GM18520 (cell line): ENCODE measurements around the gene LAMTOR5.

ENCODE experiments used
- ATAC-seq: cut with Tn5 transposase; IDR thresholded peaks from one replicate; pipeline ENCODE4 v1.9.1; 2021; ENCODE audit not compliant: unreplicated experiment

LAMTOR5 gene

DNA sequence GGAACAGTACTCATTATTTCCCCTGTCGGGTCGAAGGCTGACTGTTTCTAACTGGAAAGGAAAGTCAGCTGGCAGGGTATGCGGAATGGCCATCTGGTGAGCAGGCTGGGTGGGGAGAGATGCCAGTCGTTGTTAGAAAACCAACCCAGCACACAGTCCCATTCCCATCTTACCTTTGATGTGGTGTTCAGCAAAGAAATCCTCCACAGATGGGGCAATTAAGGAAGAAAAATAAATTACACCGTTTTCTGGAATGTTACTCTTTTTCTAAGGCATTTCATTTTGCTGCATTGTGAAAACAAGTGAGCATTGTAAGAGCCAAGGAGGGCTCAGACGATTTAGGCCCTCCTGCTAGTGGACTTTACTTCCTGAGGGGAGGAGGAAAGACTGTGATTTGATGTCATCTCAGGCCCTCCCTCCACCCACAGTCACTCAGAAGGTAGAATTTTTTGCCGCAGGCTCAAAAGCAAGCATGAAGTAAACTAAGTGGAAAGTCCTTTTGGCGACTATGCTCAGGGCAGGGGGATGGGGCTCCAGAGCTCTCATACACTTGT, 16.7 kb downstream of the LAMTOR5 start, which contains the start of gene SLC16A4:
SLC16A4 (minus strand) TSS at position 335 of the 554 bp plus-strand sequence. CDS start 1,703 bp downstream, outside the sequence.
- ATAC-seq, result no peak

DNA sequence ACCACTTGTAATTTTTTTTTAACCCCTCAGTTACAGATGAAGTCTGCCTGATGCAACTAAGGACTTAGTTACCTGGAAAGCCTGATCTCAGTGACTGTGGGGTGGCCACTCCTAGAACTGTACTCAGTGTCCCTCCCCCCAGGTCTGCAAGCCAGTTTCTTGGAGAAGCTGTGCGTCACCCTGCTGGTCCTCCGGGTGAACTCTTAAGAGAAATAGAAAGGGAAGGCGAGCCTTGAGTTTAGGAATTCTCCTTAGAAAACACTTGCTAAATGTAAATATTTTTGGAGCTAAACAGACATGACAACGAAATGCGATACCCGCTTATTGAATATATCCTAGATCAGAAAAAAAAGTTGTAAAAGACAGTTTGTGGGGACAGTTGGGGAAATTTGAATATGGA, 17.4 kb downstream of the LAMTOR5 start:
- no peak for ATAC-seq

DNA sequence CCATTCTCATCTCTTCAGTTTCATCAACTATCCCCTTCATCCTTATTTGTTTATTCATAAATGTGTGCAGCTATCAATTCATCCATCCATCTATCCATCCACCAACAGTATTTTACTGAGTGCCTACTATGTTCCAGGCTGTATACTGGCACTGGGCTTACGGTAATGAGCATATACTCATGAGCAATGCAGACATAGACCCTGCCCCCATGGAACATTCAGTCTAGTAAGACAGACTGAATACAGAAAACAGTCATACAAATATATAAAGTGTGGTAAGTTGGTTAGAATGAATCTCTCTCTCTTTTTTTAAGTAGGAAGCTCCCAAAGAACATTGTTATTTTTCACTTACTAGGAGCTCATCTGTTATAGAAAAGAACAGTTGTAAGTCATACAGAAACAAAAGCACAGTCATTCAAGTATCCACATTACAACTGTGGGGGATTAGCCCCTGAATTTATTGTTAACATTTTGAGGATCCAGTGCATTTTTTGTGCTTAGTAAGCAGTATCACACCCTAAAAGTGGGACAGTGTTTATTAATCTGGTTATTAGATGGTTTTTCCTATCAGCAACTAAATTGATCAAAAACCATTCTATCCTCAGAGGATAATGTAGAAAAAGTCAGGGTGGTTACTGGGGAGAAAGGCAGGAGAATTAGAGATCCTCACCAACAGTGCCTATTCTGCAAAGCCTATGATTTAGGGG, 20.3 kb downstream of the LAMTOR5 start:
- ATAC-seq, result no peak

DNA sequence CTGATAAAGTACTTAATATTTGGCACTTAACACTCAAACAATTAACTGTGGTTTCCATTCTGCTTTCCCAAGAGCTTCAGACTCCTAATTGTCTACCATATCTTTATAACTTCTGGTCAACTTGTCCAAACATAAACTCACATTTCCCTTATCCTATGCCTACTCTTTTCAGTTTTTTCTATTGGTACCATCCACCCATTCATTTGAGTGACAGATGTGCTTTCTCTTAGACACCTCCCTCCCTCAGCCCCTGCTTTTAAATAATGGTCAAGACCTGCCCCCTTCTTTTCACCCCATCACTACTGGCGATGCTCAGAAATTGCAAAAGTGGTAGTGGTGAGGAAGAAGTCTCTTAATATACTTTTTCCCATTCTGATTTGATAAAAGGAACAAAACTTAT, 22.1 kb downstream of the LAMTOR5 start:
- ATAC-seq, result no peak

DNA sequence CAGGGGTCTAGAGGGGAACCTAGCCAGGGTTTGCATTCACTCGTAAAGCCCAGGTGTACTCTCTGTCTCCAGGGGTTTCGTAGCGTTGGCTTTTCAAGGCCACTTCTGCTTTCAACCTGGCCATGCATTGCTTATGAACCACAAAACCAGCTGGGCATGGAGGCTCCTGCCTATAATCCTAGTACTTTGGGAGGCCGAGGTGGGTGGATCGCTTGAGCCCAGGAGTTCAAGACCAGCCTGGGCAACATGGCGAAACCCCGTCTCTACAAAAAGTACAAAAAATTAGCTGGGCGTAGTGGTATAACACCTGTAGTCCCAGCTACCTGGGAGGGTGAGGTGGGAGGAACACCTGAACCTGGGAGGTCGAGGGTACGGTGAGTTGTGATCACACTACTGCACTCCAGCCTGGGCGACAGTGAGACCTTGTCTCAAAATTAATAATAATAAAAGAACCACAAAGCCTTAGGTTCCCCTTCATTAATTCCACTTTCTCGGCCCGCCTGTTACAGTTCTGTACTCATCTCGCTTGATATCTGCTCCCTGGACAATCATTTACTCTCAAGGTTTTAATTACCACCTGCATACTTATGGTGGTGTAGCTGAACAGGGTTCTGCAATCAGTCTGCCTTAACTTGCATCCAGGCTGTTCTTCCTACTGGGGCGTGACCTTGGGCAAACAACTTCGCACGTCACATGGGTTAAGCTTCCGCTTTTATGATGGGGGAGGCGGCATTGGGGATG, 22.7 kb downstream of the LAMTOR5 start:
- no peak for ATAC-seq

DNA sequence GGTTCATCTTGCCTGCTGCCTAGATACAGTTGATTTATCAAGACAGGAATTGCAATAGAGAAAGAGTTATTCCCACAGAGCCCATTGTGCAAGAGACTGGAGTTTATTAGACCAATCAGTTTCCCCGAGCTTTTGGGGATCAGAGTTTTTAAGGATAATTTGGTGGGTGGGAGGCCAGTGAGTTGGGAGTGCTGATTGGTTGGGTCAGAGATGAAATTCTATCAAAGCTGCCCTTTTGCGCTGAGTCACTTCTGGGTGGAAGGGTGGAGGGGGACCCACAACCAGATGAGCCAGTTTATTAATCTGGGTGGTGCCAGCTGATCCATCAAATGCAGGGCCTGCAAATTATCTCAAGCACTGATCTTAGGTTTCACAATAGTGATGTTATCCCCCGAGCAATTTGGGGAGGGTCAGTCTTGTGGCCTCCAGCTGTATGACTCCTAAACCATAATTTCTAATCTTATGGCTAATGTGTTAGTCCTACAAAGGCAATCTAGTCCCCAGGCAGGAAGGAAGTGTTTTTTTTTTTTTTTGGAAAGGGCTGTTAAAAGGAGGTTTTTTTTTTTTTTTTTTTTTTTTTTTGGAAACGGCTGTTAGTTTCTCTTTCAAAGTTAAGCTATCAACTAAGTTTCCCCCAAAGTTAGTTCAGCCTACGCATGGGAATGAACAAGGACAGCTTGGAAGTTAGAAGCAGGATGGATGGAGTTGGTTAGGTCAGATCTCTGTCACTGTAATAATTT, 24.1 kb downstream of the LAMTOR5 start:
- ATAC-seq, result no peak

DNA sequence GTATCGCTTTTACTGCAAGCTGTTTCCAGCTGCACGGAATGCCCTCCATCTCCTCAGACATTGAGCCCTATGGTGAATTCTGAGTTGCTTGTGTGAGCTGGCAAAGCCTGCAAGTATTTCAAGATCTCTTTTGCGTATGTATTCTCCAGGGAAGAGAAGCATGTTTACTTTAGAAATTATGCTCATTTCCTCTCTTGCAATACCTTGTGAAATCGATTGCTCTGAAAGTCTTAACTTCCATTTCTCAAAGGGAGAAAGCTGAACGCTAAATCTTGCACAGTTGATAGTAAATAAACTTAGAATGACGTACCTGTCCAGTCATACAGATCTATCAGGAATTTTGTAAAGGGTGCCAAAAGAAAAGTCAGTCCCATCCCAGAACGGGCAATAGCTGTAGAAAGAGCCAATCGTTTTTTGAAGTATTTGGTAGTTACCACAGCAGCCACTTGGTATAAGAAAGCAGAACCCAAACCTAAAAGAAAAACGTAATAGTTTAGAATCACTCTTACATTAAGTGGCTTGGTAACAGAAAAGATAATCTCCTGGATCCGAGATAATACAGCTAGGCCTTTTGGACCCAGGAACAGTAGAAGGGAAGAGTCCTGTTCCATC, 26.7 kb downstream of the LAMTOR5 start:
- ATAC-seq, result no peak

DNA sequence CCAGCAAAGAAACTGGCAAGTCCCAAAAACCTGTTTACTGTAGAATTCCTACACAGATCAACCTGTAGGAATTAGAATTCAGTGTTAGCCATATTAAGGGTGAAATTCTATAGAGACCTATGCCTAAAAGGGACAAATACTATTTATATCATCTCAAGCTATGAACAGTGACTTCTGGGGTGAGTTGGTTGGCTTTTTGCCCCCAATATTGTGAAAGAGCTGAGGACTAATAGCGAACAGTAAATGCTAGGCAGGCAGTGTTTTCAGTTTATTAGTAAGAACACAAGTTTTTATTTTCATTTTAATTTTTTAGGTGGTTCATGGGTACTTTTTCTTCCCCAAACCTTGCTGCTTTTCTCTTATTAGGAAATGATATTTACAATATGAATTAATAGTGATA, 32.0 kb downstream of the LAMTOR5 start:
- no peak for ATAC-seq

DNA sequence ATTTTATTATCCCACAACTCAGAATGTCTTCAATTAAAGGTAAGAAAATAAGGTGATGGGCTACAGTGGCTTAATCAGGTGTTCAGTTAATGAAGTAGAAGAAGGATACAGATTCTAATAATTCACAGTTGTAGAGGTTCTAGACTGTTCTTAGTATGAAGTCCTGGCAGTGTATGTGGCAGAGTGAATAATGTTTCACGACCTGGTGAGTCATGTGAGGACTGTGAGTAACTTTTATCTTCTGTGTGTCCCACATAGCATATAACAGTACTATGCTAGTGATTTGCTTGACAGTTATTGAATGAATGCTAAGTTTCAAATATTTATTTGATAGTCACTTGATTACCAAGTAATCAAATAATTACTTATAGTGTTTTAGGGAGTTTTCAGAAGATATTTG, 36.7 kb downstream of the LAMTOR5 start:
- ATAC-seq, result no peak

DNA sequence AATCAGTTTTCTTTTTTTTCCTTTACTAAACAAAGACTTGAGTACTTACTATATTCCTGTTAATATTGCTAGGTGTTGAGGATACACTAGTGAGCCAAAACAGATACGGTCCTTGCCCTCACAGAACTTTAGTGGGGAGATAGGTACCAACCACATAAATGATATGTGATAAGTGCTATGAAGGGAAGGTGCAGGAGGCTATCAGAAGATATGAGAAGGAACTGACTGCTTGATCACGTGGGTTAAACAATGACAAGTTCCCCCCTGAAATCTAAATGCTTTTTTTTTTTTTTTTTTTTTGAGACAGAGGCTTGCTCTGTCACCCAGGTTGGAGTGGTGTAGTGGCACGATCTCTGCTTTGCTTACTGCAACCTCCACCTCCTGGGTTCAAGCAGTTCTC, 43.3 kb downstream of the LAMTOR5 start:
- no peak for ATAC-seq

DNA sequence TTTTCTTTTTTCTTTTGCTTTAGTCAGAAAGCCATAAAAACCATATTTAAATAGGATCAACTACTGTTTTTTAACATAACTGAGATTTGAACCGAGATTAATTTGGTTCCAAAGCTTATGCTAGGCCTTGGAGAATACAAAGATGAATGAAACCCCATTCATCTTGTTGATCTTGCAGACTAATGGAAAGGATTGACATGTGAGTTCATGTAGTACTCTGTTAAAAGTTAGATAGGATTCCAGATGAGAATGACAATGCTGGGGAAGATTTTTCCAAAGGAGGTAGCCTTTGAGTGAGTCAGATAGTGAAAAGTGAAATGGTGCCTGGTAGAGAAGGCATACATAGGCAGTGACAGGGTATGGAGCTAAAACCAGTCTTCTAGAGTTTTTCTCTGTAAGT, 45.6 kb downstream of the LAMTOR5 start:
- no peak for ATAC-seq

DNA sequence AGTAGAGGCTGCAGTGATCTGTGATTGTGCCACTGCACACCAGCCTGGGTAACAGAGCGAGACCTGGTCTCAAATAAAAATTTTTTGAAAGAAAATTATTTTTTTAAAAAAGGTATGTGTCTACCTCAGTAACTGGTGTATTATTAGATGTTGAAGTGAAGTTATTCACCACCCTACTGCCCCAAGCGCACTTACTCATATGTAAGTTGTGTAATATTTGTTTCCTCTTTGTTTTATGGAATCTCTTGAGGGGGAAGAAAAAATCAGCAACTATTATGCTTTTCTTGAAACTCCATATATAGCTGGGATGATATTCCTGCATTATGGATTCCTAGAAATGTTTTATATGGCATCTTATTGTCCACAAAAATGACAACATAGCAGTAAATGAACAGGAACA, 47.1 kb downstream of the LAMTOR5 start:
- ATAC-seq, result no peak

DNA sequence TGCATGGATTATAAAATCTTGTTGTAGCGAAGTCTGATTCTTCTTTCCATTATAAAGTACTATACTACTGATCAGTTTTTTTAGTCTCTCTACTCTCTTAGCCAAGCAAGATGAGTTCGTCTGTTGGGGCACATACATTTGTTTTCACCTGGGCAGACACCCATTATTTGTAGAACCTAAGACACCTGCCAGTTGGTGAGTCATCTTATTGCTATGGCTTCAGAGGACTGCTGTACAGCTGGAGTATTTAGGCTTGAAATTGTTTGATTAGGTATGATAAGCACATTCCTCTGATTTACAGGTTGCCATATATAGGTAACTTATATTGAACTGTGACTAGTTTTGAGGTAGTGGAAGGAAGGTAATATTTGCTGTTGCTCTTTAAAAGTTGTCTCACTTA, 51.1 kb downstream of the LAMTOR5 start:
- ATAC-seq, result no peak

DNA sequence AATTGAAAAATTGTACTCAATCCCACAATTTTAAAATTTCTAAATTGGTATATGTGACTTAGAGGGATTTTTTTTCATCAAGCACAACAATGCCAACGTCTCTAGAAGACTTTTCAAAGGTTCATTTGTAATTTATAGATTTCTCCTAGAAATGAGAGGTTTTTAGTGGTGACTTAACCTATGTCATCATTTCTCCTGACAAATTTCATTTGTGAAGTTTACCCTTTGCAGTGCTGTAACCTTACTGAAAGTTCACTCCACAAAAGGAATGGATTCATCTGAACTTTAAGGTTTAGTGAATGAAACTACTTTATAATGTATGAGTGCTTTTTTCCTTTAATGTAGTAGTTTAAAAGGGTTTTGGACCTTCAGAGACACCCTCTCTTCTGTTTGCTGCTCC, 52.2 kb downstream of the LAMTOR5 start:
- ATAC-seq, result no peak
